HG03159 (cell line): Measurements from ENCODE around the gene DMRTC2.

Experiments
- ATAC-seq: cut with Tn5 transposase; IDR thresholded peaks from one replicate; pipeline ENCODE4 v1.9.1; 2021; ENCODE audit warnings: mild to moderate bottlenecking, moderate library complexity; ENCODE audit not compliant: unreplicated experiment

DMRTC2 gene

DNA sequence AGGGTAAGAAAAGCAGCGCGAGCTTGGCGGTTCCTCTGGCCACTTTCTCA lies at the start of gene DMRTC2:
Gene DMRTC2, plus strand, starts transcription at position 42 of the 50 bp plus-strand sequence. CDS start 2,387 bp downstream, outside the sequence.
- ATAC-seq = no peak

GRCh38 chr19:41796362-41796761 lies 48.5 kb upstream of the DMRTC2 start, which contains the start of gene CEACAM3:
TSS of gene CEACAM3 (plus strand) at chr19:41796587. CDS start at chr19:41796678, 91 bp downstream.
- ATAC-seq = no peak

DNA sequence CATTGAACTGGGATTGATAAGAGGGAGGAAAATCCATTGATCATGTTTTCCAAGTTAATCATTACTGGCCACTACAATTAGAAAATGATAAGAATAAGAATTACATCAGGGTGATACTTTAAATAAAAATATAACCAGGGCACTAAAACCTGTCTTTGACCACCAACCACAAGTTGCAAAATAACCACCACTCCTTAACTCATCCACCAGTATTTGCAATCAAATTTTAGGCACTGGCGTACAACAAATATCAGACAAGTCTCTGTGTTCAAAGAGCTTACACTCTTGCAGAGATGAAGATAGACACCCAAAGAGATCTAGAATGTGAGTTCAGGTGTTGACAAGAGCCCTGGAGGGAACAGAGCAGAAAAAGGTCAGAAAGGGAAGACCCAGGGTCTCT lies 47.9 kb upstream of the DMRTC2 start:
- ATAC-seq = no peak

DNA sequence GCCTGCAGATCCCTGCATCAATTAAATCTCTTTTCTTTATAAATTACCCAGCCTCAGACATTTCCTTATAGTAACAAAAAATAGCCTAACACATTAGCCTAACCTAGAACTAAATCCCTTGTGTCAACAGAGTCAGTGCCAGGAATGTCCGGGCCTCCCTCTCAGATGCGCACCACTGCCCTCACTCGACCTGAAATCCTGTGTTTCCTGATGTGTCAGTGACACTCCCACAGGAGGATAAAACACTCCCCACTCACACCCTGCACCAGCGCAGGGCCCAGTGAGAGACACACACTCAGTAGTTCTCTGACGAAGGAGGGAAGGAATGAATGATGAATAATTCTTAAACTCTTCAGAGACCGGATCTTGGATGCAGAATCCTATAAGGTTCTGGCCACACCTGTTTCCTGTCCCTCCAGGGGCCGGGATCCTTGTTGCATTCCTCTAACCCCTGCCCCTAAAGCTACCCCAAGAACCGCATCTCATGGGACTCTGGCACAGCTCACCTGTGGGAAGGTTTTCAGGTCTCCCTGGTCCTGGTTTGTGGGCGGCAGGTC lies 45.3 kb upstream of the DMRTC2 start:
- ATAC-seq = no peak

DNA sequence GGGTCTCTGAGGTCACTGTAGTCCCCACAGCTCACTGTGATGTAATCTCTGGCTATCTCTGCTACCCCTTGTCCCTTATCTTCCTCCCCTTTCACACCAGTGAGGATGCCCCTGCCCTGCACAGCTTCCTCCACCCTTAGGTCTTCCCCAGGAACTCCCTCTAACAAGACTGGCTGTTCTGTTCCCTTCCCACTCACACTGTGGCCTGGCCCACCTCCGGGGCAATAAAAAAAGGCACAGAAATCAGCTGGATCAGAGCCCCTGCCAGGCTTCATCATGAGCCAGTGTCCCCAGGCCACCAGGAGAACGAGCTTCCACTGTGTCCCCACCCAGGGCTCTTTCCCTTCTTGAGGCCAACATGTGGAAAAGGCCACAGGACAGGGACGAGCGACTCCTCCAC lies 43.8 kb upstream of the DMRTC2 start:
- ATAC-seq = no peak

GRCh38 chr19:41801792-41802211 lies 43.0 kb upstream of the DMRTC2 start:
- no peak for ATAC-seq

- no peak for ATAC-seq
Measured at GRCh38 chr19:41802770-41803169, 42.1 kb upstream of the DMRTC2 start.

DNA sequence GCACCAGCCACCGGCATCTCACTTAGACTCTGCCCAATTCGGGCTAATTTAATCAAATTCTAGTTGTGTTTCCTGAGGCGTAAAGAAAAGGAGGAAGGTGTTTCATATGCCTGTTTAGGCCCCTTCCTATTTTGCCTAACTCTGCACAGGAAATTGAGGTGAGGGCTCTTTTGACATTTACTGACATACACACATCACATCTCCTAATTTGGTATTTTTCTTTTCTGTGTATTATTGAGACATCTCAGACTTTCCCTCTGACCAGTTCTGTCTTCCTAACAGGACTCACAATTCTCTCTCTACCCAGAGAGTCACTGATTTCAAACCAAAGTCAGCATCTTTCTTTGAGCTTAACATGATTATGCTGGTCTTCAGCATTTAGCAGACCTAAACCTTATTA lies 40.5 kb upstream of the DMRTC2 start:
- ATAC-seq = no peak

- no peak for ATAC-seq
Measured at GRCh38 chr19:41807176-41807575, 37.7 kb upstream of the DMRTC2 start.

- no peak for ATAC-seq
Measured at GRCh38 chr19:41808663-41809566, 35.9 kb upstream of the DMRTC2 start.

DNA sequence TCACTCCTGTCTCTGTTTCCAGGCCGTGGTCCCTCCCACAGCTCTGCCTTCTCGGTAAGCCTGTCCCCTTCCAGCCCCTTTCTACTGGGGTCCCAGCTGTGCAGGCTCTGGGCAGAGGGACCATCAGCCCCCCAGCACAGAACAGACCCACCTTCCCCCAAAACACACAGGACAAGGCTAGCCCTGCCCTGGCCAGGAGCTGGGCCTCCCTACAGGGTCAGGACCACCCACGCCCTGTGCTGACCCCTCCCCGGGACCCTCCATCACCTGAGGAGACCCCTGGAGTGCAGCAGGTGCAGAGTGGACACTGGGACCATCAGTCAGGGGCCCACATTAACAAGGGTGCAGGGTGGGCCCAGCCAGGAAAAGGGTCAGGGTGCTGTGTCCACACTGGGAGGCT lies 34.5 kb upstream of the DMRTC2 start:
- no peak for ATAC-seq

- ATAC-seq = no peak
Measured at GRCh38 chr19:41811036-41811435, 33.8 kb upstream of the DMRTC2 start.

DNA sequence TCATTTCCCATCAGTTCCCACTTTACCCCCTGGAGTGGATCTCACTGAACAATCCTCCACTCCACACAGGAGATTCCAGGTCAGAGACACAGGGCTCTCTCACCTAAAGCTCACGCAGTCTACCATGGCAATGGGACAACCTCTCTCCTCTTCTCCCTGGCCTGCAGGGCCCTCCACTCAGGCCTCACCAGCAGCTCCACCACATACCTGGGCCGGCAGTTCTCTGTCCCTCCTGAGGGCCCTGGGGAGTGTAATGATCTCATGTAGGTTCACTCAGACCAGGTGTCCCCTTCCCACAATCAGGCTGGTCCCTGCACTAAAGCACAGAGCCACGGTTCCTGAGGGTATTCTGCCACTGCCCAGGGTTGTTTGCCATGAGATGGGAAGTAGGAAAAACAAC lies 32.9 kb upstream of the DMRTC2 start:
- ATAC-seq = no peak

GRCh38 chr19:41813911-41814310 lies 30.9 kb upstream of the DMRTC2 start:
- ATAC-seq = no peak

- ATAC-seq = no peak
Measured at GRCh38 chr19:41815301-41815700, 29.5 kb upstream of the DMRTC2 start.

GRCh38 chr19:41816761-41817160 lies 28.1 kb upstream of the DMRTC2 start:
- no peak for ATAC-seq

DNA sequence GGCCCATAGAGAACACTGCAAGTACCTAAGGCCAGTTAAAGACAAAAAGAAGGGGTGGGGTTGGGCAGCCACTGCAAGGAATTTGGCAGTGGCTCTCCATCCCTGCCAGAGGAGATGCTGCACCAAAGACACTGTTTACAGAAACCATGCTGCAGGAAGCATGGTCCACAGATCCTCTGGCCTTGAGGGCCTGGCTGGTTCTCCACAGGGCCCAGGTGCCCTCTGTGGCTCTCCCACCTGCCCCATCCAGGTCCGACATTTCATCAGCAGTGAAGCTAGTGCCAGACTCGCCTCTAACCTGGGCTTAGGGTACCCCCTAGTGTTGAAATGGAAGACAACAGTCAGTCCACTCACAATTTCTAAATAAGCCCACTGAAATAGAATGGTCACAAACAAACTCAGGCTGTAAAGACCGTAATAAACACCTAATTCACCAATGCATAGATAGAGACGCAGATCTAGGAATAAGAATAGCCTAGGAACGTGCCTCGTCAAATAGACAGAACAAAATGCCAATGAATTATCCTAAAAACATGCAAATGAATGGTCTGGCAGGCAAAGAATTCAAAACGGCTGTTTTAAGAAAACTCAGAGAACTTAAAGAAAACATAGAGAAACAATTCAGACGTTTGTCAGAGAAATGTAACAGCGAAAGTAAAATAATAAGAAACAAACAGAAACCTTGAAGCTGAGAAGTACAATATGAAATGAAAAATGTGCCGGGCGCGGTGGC lies 23.7 kb upstream of the DMRTC2 start:
- ATAC-seq = no peak

DNA sequence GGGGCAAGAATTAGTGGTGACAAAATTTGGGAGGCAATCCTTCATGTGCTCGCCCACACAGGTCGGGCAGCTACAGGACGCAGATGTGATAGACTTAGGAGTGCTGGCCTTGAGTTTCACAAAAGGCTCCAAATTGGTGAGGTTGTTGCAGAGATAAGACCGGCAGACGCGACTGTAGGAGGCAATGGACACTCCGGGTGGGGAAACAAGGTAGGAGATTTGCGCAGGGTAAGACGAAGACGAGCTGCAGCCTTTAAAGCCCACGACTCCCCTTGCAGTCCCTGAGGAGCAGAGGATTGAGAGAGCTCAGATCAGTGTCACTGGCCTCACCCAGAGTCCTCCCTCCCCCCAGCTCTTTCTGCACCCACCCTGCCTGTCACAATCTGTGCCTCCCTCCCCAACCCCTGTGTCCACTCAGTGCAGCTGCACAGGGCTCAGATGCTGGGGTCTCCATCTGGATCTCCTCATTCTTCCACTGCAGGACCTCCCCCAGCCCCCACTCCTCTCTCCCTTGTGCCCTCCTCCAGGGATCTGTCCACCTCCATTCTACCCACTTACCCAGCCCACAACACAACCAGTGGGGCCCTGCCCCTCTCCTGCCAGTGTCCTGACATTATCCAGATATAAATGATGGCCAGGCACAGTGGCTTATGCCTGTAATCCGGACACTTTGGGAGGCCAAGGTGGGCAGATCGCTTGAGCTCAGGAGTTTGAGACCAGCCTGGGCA lies 6.7 kb upstream of the DMRTC2 start:
- ATAC-seq = no peak

DNA sequence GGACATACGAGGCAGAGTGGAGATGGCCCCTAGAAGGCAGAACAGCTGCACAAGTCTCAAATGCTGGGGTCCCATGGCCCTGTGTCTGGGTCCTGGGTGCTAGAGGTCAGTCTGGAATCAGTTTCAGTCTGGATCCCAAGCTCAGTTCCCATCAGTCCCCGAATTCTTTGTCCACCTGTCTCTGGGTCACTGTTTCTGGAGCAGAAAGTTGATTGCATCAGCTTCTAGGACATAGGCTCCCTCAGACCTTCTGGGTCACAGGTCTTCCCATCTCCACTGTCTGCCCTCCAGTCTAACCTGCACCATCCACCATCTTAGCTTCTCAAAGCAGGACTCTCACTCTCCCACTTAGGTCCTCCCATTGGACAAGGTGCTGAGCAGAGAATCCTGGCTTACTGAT lies 5.6 kb upstream of the DMRTC2 start:
- no peak for ATAC-seq

DNA sequence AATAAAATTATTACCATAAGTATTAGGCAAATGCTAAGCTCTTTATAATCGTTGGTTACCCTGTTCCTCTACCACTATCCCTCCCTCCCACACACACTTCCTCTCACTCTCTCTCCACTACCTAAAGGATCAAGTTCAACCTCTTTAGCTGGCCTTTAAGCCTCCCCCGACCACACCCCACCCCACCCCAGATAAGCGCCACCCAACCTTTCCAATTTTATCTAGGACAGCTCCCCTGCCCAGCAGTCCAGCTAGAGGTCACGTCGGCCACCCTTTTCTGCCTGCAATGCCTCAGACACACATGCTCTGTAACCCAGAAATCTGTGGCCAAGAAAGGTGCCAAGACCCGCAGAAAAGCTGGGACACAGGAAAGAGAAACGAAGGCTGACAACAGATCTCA lies 1.5 kb upstream of the DMRTC2 start:
- ATAC-seq = no peak

DNA sequence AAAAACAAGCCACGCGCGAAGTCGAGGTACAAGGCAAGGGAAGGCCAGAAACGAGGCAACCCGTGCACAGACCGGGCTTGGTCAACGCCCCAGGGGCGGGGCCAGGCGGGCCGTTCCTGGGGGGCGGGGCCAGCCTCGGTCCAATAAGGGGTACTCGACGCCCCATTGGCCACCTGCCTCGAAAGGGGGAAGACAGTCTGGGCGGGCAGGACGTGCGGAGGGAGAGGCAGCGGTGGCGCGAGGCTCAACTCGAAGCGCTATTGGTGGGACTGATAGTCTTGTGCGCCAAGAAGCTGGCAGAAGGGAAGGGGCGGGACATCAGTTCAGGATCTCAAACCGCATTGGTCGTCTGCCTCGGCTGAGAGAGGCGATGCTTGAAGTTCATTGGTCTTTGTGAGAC lies 241 bp upstream of the DMRTC2 start, which contains the start of gene LYPD4:
Gene LYPD4, minus strand, starts transcription at position 83 of the 400 bp plus-strand sequence. CDS start 5,398 bp downstream, outside the sequence.
- no peak for ATAC-seq
